Dermis microvascular lymphatic vessel endothelial cell (primary cell): ENCODE data around the gene C1orf105. TPM values are rescaled to one million over a fixed set of nuclear protein-coding genes. Genes with fewer than 3 reads are reported as not detected.
A peak's percentile ranks its signal among the peaks of the same experiment; 100 is the strongest.
"Not testable (repeated sequence)": the region's sequence is repeated elsewhere in the genome, so short reads cannot be mapped to it uniquely, and the experiment has no call there.

Experiments
- DNase-seq, 2 donors: peaks; one replicate each; pipeline versions ENCODE4 v3.0.0 to v3.0.0-alpha.2; 2010; ENCODE audit warnings: low read depth in 2 of 2
- total RNA-seq: library from RNA; depleted of rRNA; stranded (reverse); fragments of >200 nt; gene quantifications from 2 replicates; pipeline ENCODE4 v1.2.1, GENCODE V29; 2014

The C1orf105 gene
- total RNA-seq, 1 donor from 2014 or later, result not detected

GRCh38 chr1:172425339-172425738 is 4.9 kb downstream of the C1orf105 start:
- DNase-seq, result no peak

GRCh38 chr1:172427191-172427590 is 6.7 kb downstream of the C1orf105 start:
- DNase-seq, result no peak

GRCh38 chr1:172429331-172430127 is 9.0 kb downstream of the C1orf105 start:
- peak; percentile 58 to 75 for DNase-seq

GRCh38 chr1:172430128-172430454 is 9.6 kb downstream of the C1orf105 start:
- no peak for DNase-seq

DNA sequence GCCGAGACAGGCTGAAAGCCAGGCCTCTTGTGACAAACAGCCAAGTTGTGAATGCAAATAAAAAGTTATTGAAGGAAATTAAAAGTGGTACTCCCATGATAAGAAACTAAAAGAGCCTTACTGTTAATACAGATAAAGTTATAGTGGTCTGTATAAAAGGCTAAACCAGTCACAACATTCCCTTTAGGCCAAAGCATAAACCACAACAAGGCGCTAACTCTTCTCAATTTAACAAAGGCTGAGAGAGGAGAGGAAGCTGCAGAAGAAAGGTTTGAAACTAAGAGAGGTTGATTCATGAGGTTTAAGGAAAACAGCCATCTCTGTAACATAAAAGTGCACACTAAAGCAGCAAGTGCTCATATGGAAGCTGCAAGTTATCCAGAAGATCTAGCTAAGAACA is 10.7 kb downstream of the C1orf105 start:
- DNase-seq, result no peak

DNA sequence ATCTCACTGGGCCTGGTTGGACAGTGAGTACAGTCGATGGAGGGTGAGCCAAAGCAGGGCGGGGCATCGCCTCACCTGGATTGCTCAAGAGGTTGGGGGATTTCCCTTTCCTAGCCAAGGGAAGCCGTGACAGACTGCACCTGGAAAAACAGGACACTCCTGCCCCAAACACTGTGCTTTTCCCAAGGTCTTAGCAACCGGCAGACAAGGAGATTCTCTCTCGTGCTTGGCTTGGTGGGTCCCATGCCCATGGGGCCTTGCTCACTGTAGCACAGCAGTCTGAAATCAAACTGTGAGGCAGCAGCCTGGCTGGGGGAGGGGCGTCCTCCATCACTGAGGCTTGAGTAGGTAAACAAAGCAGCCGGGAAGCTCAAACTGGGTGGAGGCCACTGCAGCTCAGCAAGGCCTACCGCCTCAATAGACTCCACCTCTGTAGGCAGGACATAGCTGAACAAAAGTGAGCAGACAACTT is 11.3 kb downstream of the C1orf105 start:
- DNase-seq, result no peak

DNA sequence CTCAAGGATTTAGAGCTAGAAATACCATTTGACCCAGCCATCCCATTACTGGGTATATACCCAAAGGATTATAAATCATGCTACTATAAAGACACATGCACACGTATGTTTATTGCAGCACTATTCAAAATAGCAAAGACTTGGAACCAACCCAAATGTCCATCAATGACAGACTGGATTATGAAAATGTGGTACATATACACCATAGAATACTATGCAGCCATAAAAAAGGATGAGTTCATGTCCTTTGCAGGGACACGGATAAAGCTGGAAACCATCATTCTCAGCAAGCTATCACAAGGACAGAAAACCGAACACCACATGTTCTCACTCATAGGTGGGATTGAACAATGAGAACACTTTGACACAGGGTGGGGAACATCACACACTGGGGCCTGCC is 16.7 kb downstream of the C1orf105 start:
- not testable (repeated sequence) for DNase-seq

- peak; percentile 43 to 58 for DNase-seq
Observed at GRCh38 chr1:172442404-172442803, 21.9 kb downstream of the C1orf105 start.

- DNase-seq, result no peak
Observed at GRCh38 chr1:172442843-172443565, 22.5 kb downstream of the C1orf105 start.

GRCh38 chr1:172443666-172444453 is 23.4 kb downstream of the C1orf105 start, which contains the start of gene PIGC:
Gene PIGC, minus strand, starts transcription at chr1:172444069. Its CDS starts 1,447 bp downstream, at chr1:172442622.
- peak; percentile 55 to 85 for DNase-seq

DNA sequence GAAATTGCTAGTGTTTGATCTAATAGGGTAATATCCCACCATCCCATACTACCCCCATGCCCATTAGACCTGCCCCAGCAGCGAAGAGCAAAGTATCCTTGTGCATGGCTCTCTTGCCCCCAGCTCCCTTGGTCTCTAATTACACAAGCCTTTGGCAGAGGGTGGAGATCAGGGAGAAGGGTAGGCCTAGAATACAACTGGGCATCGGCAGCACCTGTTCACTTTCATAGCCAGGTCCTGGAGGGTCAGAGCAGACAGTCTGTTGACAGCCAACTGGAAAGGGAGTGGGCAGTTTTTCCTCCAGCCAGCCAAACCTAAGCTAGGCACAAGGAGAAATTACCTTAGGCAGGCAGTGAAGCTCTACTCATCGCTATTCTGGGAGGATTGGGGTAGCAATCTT is 26.1 kb downstream of the C1orf105 start:
- no peak for DNase-seq

DNA sequence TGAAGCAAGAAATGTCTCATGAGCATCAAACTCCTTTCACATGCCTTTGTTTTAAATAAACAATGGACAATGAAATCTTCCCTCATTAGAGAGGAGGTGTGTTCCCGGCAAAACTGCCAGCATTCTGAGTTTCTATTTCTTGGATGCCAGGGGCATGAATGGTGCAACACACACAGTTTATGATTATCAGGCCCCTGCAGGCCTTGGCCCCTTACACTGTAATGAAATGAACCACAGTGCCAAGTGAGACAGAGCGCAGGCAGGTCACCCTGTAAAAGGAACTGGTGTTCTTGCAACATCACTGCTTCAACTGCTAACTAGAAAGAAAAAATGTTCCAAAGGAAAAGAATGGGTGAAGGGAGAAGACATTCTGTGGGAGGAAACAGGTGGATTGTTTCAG is 27.2 kb downstream of the C1orf105 start:
- no peak for DNase-seq

- peak in 1 of 2 donors; percentile 13 for DNase-seq
Observed at GRCh38 chr1:172448995-172449584, 28.6 kb downstream of the C1orf105 start.

DNA sequence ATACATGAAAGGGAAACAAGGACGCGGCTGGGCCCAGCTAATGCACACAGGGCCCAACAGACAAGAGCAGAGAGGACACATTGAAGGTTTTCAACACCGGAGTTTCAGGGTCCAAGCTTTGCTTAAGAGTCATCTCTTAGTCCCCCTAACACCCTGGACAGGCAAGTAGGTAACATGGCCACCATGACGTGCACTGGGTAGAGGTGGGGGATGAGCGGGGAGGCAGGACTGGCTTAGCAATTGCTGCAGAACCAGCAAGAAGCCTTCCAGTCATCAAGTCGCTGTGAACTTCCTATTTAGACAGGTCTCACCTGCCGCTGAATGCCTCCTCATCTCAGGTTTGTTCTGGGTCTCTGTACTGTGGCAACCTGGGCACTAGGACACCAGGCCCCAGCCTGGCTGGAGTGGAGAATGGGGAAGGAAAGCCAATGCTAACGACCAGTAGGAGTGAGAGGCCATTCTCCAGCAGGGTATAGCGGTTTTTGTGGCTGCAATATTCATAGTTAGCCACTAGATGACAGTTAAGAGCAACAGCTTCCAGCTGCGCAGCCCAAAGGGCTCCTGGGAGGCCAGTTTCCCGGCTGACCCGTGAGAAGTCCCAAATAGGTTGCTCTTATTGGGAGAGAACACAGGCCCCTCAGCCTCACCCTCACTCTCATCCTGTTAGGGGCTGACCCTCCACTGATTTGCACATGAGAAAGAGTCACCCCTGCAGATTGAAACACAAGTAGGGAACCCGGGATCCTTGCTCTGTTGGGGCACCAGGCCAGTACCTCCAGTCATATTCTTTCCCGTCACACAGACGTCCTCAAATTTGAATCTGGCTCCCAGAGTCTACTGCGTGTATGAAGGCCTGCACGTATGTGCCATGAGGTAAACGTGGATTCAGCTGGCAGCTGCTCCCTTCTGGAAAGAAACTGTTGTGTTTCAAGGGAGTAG is 29.4 kb downstream of the C1orf105 start:
- DNase-seq, result peak in 1 of 2 donors; percentile 62

DNA sequence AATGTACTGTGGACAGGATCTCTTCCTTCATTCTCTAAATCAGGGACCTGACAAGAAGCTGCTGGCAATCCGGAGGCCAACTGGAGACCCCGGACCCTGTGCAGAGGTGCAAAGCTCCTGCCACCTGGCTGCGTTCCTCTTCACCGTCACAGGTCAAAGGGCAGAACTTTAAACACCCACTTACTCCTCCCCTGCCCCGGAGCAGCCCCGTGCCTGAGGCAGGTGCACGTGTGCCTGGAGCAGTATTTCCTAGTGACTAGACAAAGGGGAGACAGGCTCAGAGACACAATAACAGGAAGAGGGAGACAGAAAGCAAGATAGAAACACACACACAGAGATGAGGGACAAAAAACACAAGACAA is 30.0 kb downstream of the C1orf105 start:
- DNase-seq, result no peak

DNA sequence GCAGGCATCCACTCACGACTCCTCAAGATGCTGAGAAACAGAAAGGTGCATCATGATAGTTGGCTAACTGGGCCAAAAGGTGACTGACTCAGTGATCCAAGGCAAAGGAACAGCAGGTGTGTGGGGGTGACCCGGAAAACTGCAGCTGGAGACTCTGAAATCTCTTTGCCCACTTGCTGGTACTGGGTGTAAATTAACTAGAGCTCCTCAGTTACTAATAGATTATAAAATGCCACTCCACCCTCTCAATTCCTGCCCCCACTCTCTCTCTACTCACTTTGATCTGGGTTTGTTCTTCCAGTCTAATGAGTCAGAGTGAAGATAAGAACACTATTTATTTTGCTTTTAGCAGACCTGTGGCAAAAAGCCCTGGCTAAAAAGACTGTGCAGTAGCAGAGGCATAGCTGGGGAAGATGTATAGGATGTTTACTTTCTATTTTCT is 30.5 kb downstream of the C1orf105 start:
- DNase-seq, result no peak

DNA sequence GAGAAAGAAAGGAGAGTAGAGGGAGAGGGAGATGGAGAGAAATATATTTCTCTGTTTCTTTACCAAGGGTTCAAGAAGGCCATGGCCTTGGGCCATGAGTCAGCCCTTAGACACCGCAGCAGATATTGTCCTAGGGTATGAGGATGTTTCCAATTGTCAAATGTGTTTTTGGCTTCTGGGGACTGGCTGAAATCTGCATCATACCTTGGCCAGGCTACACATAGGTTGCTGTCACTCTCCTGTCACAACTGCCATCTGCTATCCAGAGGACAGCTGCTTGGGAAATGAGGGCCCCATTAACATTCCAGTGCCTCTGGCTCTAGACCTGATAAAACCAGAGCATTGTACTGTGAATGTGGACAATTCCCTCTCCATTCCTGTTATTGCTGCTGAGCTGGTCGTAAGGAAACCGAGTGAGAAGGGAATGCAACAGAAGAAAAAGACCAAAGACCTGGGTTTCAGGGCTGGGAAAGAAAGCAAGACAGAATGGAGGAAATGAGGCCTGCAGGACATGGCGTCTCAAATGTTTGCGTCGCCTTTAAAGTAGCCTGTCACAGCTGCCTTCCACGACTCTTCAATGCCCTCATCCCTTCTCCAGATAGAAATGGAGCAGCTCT is 32.2 kb downstream of the C1orf105 start:
- DNase-seq, result no peak

- DNase-seq, result no peak
Observed at GRCh38 chr1:172453153-172453545, 32.7 kb downstream of the C1orf105 start.

DNA sequence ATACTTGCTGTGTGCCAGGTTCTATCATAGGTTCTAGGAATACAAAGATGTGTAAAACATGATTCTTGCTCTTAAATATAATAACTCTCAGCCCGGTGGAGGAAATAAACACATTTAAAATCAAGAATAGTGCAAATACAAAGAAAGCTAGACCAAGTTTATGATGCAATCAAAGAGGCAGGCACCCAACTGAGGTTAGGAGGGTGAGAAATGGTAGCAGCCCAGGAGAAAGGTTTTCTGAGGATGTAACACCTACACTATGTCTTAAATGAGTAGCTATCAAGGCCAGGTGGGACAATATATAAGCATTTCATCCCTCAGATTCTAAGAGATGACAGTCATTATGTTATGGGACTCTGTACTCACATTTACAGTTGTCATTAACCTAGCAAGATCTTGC is 33.1 kb downstream of the C1orf105 start:
- DNase-seq, result no peak

- no peak for DNase-seq
Observed at GRCh38 chr1:172455451-172455850, 35.0 kb downstream of the C1orf105 start.
